HG02678 (cell line): Measurements from ENCODE around the gene GNG7.
"Not testable (repeated sequence)": the region's sequence is repeated elsewhere in the genome, so short reads cannot be mapped to it uniquely, and the experiment has no call there.

Experiments used
- ATAC-seq: cut with Tn5 transposase; IDR thresholded peaks from one replicate; pipeline ENCODE4 v1.9.1; 2021; ENCODE audit warnings: mild to moderate bottlenecking, moderate library complexity; ENCODE audit not compliant: unreplicated experiment

The GNG7 gene

DNA sequence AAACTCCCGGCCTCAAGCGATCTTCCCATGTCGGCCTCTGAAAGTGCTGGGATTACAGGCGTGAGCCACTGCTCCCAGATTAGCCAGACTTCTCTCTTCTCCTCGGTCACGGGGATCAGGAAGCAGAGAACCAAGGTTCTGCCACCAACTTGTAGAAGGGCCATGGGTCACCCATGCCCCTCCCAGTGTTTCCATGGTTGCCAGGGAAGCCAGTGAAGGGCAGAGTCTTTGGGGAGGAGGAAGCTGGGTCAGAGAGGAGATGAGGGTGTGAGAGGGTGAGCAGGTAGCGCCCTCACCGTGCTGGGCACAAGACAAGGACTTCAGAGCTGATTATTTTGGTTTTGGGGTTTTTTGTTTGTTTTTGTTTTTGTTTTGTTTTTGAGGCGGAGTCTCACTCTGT is 77.1 kb downstream of the GNG7 start:
- no peak for ATAC-seq

DNA sequence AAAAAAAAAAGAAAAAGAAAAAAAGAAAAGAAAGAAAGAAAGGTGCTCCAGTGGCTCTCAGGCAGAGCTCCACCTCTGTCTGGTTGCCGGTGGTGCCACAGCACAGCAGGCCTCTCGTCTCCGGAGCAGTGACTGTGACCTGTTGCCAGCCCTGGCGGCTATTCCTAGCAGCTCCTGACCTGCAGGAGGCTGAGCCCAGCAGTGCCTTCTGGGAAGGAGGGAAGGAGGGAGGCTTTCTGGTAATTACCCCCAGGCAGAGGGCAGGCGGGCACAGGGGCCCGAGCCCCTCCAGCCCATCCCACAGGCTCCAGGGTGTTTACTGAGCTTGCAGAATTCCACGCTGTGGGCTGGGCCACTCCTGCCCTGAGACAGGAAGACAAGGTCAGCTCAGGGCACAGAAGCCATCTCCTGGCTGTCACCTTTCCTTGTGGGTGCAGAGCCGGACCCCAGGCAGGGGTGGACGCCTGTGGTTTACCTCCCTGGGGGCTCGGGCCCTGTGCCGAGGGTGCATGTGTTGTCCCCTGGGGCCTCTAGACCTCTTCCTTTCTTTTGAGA is 77.9 kb downstream of the GNG7 start:
- no peak for ATAC-seq

DNA sequence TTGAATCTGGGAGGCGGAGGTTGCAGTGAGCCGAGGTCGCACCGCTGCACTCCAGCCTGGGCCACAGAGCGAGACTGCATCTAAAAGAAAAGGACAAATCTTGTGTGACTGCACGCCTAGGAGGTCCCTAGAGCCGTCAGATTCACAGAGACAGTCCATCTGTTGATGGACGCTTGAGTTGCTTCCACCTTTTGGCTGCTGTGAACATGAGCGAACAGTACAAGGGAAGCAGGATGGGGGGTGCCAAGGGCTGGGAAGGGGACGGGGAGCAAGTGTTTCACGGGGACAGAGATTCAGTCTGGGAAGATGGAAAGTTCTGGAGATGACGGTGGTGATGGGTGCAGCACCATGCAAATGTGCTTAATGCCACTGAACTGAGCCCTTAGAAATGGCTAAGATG is 78.7 kb downstream of the GNG7 start:
- ATAC-seq: no peak

DNA sequence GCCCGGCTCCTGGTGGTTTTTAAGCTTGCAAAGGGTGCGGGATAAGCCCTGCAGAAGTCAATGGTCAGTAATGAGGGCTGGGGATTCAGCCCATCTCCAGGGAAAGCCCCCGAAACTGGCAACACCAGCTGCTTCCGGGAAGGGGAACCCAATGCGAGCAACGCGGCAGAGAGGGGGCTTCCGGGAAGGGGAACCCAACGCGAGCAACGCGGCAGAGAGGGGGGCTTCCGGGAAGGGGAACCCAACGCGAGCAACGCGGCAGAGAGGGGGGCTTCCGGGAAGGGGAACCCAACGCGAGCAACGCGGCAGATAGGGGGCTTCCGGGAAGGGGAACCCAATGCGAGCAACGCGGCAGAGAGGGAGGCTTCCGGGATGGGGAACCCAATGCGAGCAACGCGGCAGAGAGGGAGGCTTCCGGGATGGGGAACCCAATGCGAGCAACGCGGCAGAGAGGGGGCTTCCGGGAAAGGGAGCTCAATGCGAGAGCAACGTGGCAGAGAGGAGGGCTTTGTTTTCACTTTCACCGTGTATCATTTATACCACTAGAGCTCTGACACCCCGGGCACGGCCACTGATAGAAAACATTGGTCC is 80.0 kb downstream of the GNG7 start:
- not testable (repeated sequence) for ATAC-seq

DNA sequence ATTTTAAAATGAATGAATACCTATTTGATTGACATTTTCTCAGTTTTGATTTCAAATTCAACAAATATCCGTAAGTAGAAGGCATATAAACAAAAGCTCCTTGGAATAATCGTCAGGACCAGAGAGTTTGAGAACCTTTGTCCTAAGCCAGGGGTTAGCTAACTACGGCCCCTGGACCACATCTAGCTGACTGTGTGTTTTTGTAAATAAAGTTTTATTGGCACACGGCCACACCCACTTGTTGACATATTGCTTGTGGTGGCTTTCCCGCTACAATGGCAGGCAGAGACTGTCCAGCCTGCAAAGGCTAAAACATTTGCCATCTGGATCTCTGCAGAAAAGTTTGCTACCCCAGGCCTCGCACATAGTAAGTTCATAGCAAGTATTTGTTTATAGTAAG is 83.4 kb downstream of the GNG7 start:
- no peak for ATAC-seq

DNA sequence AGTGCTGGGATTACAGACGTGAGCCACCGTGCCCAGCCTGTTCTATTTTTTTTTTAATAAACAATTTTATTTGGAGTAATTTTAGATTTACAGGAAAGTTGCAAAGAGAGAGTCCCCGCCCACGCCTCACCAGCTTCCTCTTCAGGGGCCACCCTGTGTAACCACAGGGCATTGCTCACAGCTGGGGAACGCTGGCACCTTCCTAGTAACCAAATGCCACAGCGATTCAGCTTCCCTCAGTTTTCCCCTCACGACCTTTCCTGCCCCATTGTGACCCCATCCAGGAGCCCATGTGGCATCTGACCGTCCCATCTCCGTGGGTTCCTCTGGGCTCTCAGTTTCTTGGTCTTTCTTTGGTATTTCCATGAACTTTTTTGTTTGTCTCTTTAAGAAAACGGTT is 83.9 kb downstream of the GNG7 start:
- ATAC-seq: no peak

DNA sequence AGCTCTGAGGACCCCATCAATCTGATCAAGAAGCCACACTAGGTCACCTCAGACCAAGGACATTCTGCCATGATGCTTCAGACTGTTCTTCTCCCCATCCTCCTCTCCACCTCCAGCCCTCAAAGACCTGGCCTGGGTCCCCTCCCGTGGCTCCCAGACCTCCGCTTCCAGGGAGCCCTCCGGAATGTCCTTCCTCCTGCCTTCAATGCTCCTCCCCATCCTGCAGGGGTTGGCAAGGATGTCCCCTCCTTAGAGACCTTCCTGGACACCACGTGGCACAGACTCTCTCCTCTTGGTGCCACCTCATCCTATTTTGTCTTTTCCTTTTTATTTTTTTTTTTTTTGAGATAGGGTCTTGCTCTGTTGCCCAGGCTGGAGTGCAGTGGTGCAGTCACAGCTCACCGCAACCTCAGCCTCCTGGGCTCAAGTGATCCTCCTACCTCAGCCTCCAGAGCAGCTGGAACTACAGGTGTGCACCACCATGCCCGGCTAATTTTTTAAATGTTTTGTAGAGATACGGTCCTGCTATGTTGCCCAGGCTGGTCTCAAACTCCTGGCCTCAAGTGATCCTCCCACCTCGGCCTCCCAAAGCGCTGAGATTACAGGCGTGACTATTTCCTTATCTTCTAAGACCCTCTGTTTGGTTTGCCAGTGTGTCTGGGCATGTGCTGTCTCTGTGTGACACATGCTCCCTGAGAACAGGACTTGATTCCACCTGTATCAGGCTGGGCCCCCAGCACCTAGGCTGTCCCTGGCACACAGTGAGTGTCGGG is 84.9 kb downstream of the GNG7 start:
- ATAC-seq: no peak

DNA sequence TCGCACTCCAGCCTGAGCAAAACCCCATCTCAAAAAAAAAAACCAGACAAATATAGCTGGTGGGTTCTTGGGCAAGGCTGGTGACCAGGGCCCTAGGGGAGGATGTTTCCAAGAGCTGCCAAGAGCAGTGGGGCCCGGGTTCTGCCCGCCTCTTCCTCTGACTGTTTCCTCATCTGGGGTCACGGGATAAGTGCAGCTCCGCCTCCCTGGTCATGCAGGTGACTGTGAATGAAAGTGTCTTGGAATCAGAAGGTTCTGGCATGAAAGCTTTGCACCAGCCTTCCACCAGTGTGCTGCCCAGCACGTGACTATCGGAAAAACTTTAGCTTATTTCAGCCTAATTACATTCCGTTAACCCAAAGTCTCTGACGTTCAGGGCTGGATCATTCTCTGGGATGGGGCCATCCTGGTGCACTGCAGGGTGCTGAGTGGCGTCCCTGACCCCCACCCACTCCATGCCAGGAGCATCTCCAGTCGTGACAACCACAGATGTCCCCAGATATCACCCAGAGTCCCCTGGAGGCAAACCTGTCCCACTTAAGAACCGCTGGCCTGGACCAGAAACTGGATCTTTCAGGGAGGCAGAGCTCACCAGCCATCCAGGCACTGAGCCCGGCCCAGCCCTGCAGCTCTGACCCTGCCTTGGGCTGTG is 85.6 kb downstream of the GNG7 start:
- ATAC-seq: no peak

DNA sequence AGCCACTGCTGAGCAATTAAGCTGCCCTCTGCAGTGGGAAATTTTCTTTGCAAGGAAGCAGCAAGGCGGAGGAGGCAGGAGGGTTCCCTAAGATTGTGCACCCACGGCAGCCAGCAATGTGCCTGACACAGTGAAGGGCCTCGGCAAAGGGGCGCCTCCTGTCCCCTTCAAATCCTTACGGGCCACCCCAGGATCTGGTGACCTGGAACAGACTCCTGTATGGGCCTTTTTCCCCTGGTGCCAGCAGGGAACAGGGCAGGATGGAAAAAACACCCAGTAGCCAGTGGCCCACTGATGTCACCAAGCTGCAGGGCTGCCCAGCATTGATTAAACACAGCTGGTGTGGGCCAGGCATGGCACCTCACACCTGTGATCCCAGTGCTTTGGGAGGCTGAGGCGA is 86.7 kb downstream of the GNG7 start:
- no peak for ATAC-seq

DNA sequence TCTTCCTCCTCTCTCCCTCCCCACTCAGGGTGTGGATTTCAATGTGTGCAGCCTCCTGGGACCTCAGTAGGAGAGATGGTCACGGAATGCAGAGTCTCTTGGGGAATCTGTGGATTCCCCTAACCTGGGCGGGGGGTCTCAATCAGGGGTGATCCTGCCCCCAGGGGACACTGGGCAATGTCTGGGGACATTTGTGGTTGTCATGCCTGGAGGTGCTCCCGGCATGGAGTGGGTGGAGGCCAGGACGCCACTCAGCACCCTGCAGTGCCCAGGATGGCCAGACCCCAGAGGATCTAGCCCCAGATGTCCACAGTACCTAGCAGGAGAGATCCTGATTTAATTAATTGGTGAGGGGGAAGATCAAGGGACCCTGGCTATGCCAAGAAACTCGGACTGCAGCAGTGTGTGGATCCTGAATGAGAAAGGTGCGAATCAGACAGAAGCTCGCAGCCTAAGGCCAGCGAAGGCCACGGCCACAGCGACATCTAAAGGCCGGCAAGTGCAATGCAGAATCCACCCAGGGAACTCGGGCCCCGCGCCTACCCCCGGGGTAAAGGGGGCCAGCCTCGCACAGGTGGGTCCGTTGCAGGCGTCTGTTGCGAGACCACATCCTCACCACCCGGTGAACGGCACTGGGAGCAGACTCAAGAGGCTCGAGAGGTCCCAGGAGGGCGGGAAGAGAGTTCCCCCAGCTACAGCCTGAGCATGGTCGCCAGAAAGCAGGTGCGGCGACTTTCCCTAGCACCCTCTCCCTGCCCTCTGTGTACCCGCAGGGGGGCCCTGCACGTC is 88.8 kb downstream of the GNG7 start:
- ATAC-seq: no peak

DNA sequence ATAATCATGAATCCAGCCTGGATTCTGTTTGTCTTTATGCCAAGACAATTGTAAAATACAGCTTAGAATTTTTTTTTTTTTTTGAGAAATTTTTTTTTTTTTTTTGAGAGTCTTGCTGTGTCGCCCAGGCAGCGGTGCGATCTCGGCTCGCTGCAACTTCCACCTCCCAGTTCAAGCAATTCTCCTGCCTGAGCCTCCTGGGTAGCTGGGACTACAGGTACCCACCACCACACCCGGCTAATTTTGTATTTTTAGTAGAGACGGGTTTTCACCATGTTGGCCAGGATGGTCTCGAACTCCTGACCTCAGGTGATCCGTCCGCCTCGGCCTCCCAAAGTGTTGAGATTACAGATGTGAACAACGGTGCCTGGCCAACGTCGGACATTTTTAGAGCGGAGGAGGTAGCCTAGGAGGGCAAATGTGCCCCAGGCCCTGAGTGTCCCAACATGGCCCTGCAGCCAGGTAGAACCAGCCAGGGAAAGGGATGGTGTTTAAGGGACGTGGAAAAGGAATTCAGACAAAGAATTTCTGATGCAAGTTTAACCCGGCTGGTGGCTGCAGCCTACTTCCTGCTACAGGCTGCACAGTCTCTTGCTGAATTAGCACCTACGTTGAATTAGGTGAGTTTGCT is 89.8 kb downstream of the GNG7 start:
- no peak for ATAC-seq

DNA sequence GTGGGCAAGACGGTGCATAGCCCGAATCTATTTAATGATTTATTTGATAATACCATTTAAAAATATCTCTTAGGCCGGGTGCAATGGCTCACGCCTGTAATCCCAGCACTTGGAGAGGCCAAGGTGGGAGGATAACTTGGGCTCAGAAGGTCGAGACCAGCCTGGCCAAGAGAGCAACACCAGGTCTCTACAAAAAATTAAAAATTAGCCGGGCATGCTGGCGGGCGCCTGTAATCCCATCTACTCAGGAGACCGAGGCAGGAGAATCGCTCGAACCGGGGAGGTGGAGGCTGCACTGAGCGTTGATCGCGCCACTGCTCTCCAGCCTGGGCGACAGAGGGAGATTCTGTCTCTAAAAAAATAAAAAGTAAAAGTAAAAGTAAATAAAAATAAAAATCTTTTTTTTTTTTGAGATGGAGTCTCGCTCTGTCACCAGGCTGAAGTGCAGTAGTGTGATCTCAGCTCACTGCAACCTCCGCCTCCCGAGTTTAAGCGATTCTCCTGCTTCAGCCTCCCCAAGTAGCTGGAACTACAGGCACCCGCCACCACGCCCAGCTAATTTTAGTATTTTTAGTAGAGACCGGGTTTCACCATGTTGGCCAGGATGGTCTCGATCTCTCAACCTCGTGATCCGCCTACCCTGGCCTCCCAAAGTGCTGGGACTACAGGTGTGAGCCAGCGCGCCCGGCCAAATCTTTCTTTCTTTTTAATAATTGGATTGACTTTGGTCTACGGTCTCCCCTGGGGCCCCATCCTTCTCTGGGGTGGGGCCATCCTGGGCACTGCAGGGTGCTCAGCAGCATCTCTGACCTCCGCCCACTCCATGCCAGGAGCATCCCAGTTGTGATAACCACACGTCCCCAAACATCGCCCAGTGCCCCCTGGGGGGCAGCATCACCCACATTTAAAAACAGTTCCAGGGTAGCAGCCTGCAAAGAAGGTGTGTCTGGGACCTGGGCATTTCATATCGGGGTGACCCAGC is 90.7 kb downstream of the GNG7 start:
- no peak for ATAC-seq

DNA sequence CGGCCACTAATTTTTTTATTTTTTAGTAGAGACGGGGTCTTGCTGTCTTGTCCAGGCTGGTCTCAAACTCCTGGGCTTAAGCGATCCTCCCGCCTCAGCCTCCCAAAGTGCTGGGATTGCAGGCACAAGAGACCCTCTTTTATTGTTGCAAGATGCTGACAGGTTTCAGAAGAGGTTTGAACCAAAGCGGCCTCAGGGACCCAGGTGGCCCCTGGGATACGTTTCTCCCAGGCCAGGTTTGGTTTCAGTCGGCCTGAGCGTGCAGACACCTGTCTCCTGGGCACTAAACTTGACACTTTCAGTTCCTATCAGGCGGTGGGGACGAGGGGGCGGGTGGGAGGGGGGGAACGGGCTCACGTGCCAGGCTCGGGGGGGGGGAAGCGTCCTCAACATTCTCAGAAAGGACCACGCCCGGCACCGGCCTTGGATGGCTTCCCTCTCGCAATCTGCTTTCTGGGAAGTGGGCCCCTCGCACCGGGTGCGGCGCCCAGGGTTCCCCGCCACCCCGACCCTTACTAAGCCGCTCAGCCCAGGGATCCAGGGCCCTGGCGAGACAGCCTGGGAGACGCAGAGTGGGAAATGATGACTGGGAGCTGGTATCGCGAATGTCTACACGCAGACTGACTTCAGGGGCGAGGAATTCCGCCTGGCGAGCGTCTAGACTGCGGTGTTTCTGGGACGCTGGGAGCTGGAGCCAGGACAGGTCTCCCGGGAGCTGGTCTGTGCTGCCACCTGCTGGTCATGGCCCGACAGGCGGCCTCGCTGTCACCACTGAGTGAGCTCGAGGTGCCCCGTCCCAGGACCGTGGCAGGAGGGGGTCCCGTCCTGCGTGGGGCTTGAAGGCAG is 91.6 kb downstream of the GNG7 start:
- ATAC-seq: peak; percentile 35

DNA sequence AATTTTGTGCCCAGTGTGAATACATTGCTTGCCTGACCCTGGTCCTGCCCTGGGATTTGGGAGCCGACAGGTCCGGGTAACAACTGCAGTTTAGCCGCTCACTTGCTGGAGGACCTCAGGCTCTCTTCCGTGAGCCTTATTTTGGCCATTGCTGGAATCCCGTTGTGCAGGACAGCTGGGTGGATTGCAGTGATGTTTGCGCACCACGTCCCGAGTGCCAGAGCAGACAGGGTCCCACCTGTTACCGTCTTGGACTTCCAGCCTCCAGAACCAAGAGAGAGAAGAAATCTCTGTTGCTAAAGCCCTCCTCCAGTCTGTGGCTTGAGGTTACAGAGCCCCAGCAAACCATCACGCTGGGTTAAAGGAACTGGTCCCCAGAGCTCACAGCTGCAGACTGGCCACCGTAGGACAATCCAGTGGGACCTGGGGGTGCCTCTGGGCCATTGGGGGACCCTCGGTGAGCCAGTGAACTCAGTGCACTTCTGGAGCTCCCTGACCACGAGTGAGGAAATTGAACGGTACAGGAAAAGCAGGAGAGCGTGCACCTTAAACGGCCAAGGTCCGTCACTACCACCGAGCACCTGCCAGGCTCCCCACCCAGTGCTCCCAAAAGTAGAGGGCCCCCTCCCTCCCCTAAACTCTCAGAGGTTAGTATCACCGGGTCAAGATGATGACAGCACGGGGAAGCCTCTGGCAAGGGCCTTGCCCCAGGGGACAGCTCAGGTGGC is 92.9 kb downstream of the GNG7 start:
- ATAC-seq: no peak

DNA sequence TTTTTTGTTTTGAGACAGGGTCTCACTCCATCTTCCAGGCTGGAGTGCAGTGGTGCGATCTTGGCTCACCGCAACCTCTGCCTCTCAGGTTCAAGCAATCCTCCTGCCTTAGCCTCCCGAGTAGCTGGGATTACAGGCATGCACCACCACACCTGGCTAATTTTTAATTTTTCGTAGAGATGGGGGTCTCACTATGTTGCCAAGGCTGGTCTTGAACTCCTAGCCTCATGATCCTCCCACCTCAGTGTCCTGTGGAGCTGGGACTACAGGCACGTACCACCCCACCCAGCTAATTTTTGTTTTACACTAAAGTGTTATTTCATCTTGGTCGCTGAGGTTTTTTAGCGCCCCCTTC is 93.5 kb downstream of the GNG7 start:
- not testable (repeated sequence) for ATAC-seq

DNA sequence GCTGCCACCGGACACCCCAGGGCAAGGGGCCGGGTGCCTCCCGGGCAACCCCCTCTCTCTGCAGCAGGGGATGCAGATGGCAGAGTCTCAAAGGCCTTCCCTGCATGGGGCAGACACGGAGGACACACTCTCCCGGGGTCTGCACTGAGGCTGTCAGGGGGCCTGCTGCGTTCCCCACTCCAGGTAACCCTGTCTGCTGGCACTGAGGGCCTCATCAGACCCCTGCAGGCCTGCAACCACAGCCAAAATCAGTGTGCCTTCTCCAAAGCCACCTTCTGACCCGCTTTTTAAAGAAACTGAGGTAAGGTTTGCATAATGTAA is 93.9 kb downstream of the GNG7 start:
- no peak for ATAC-seq

DNA sequence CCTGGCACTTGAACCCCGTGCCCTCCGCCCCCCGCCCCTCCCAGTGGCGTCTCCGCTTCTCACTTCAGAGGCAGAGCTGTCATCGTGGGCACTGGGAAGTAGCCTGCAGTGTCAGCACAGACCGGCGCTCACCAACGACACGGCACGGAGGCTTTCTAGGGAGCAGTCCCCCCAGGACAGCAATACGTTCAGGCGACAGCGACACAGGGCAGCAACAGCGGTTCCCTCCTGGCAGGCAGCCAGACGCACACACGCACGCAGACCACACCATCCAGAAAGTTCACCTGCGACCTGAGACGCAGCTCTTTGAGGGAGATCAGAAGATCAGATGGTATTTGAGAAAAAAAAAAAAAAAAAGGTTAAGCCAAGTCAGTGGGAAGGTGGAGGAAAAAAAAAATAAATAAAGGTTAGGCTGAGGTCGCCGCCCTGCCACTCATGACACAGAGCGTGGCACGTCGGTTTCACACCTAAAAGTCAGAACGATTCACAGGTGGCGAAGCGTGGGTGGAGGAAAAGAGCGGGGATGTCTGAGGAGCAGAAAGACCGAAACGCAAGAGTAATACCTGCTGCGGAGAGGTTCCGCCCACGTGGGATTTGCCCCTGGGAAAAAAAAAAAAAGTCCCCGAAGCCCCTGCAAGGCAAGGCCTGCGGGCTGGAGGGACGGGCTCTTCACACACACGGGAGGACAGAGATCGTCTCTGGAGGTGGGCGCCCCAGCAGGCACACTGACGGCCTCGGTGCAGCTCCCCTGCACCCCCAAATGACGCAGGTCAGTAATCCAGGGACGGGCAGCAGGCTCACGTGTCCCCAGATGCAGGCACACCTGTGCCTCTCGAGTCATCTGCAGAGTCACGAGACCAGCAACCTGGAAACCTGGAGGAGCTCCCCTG is 94.5 kb downstream of the GNG7 start:
- peak; percentile 35 for ATAC-seq
